ENCODE measurements around the gene SLC2A13. TPM values are rescaled to one million over a fixed set of nuclear protein-coding genes. Genes with fewer than 3 reads are reported as not detected.
"Not testable (repeated sequence)": the region's sequence is repeated elsewhere in the genome, so short reads cannot be mapped to it uniquely, and the experiment has no call there.

SLC2A13 gene
- polyA plus RNA-seq, 1 donor: 12.5 TPM

GRCh38 chr12:40106655-40107054 lies 774 bp upstream of the SLC2A13 start:
- DNase-seq: no peak

GRCh38 chr12:40106202-40106533 lies 287 bp upstream of the SLC2A13 start:
- no peak for DNase-seq

GRCh38 chr12:40105265-40105514 lies 691 bp downstream of the SLC2A13 start:
- DNase-seq: no peak

GRCh38 chr12:40104461-40105264 lies 1.2 kb downstream of the SLC2A13 start:
- peak; percentile 6 for DNase-seq

GRCh38 chr12:40103043-40103442 lies 2.8 kb downstream of the SLC2A13 start:
- DNase-seq: no peak

- DNase-seq: no peak
Observed at GRCh38 chr12:40101747-40102146, 4.1 kb downstream of the SLC2A13 start.

GRCh38 chr12:40099423-40099853 lies 6.4 kb downstream of the SLC2A13 start:
- peak; percentile 6 for DNase-seq

GRCh38 chr12:40098406-40099145 lies 7.3 kb downstream of the SLC2A13 start:
- no peak for DNase-seq

- DNase-seq: no peak
Observed at GRCh38 chr12:40093512-40093911, 12.4 kb downstream of the SLC2A13 start.

- DNase-seq: no peak
Observed at GRCh38 chr12:40086471-40086870, 19.4 kb downstream of the SLC2A13 start.

- no peak for DNase-seq
Observed at GRCh38 chr12:40078266-40078665, 27.6 kb downstream of the SLC2A13 start.

GRCh38 chr12:40075458-40075857 lies 30.4 kb downstream of the SLC2A13 start:
- no peak for DNase-seq

- no peak for DNase-seq
Observed at GRCh38 chr12:40068416-40068815, 37.5 kb downstream of the SLC2A13 start.

GRCh38 chr12:40065636-40066035 lies 40.2 kb downstream of the SLC2A13 start:
- DNase-seq: no peak

- DNase-seq: no peak
Observed at GRCh38 chr12:40063414-40063813, 42.5 kb downstream of the SLC2A13 start.

- no peak for DNase-seq
Observed at GRCh38 chr12:40058721-40059190, 47.1 kb downstream of the SLC2A13 start.

GRCh38 chr12:40056373-40056772 lies 49.5 kb downstream of the SLC2A13 start:
- no peak for DNase-seq

GRCh38 chr12:40055776-40056175 lies 50.1 kb downstream of the SLC2A13 start:
- no peak for DNase-seq

GRCh38 chr12:40055228-40055579 lies 50.7 kb downstream of the SLC2A13 start:
- no peak for DNase-seq

- no peak for DNase-seq
Observed at GRCh38 chr12:40054555-40055227, 51.2 kb downstream of the SLC2A13 start.

- no peak for DNase-seq
Observed at GRCh38 chr12:40049268-40049667, 56.6 kb downstream of the SLC2A13 start.

- DNase-seq: not testable (repeated sequence)
Observed at GRCh38 chr12:40047002-40047401, 58.9 kb downstream of the SLC2A13 start.

- DNase-seq: no peak
Observed at GRCh38 chr12:40045656-40046055, 60.2 kb downstream of the SLC2A13 start.
